NCI-H1417 treated with DMSO at 0.1 percent for 48 hours (cell line): ENCODE results near the gene PLA1A.
A peak's percentile ranks its signal among the peaks of the same experiment; 100 is the strongest.
"Not testable (repeated sequence)": the region's sequence is repeated elsewhere in the genome, so short reads cannot be mapped to it uniquely, and the experiment has no call there.

ENCODE experiments used
- DNase-seq: peaks from one replicate; lab custom pipeline; 2025; lab: John Stamatoyannopoulos, UW

Gene PLA1A

GRCh38 chr3:119662604-119663373 is 65.1 kb downstream of the PLA1A start:
- no peak for DNase-seq

GRCh38 chr3:119663885-119664284 is 66.2 kb downstream of the PLA1A start:
- DNase-seq, result no peak

GRCh38 chr3:119664370-119664769 is 66.7 kb downstream of the PLA1A start:
- no peak for DNase-seq

- no peak for DNase-seq
Observed at GRCh38 chr3:119664850-119665379, 67.2 kb downstream of the PLA1A start.

GRCh38 chr3:119665954-119666559 is 68.4 kb downstream of the PLA1A start:
- DNase-seq, result no peak

GRCh38 chr3:119669906-119670570 is 72.4 kb downstream of the PLA1A start:
- no peak for DNase-seq

GRCh38 chr3:119672776-119673175 is 75.1 kb downstream of the PLA1A start:
- no peak for DNase-seq

- DNase-seq, result no peak
Observed at GRCh38 chr3:119673875-119674274, 76.2 kb downstream of the PLA1A start.

- DNase-seq, result no peak
Observed at GRCh38 chr3:119675188-119675874, 77.6 kb downstream of the PLA1A start.

GRCh38 chr3:119676020-119676419 is 78.3 kb downstream of the PLA1A start:
- DNase-seq, result no peak

GRCh38 chr3:119676771-119677640 is 79.3 kb downstream of the PLA1A start, which contains the start of gene COX17:
TSS of gene COX17 (minus strand) at chr3:119677406. CDS start at chr3:119677310, 96 bp downstream.
- peak; percentile 97 for DNase-seq

GRCh38 chr3:119677641-119677934 is 79.9 kb downstream of the PLA1A start:
- DNase-seq, result no peak

GRCh38 chr3:119678209-119678608 is 80.5 kb downstream of the PLA1A start:
- DNase-seq, result not testable (repeated sequence)
